ENCODE results near the gene PTPRA. TPM values are rescaled to one million over a fixed set of nuclear protein-coding genes. Genes with fewer than 3 reads are reported as not detected.

Gene PTPRA
- total and polyA plus RNA-seq, 9 of the 15 experiments (the other 6 are each of a cell fraction or from before 2014, with no cell fraction given) = 3.4 to 80.5 (median 28.0) TPM

GRCh38 chr20:2907519-2907918 is 34.2 kb downstream of the PTPRA start:
- POLR2A ChIA-PET = no interaction called here
- no peak for TF ChIP-seq NCOA2 (IDR thresholded peaks at IDR 0.05; ENCODE audit: partially characterized antibody in 2 of 2)
- no peak for TF ChIP-seq SMARCA5 (IDR thresholded peaks at IDR 0.05)
- TF ChIP-seq TOE1 (IDR thresholded peaks at IDR 0.05; ENCODE audit: borderline replicate concordance) = no peak
- no peak for TF ChIP-seq TOE1 (CRISPR knock-in tag; IDR thresholded peaks at IDR 0.05; ENCODE audit: borderline replicate concordance, low read depth)
- TF ChIP-seq PTBP1 (IDR thresholded peaks at IDR 0.05; ENCODE audit: low read depth, low read length) = no peak
- TF ChIP-seq XRCC4 (IDR thresholded peaks at IDR 0.05; ENCODE audit: extremely low read depth, insufficient read depth, insufficient read length) = no peak
- no peak for TF ChIP-seq MEF2D (tag; conservative IDR thresholded peaks at IDR 0.05; ENCODE audit: low read depth)
- TF ChIP-seq BCOR (IDR thresholded peaks at IDR 0.05) = no peak
- no peak for TF ChIP-seq ZC3H4 (CRISPR knock-in tag; IDR thresholded peaks at IDR 0.05; ENCODE audit: borderline replicate concordance)
- TF ChIP-seq NCOR1 (IDR thresholded peaks at IDR 0.05) = no peak
- TF ChIP-seq RREB1 (CRISPR knock-in tag; IDR thresholded peaks at IDR 0.05) = no peak
- no peak for TF ChIP-seq RCOR1 (IDR thresholded peaks at IDR 0.05; ENCODE audit: borderline replicate concordance in 1 of 2, low read depth in 2 of 2, low read length in 2 of 2)
- no peak for TF ChIP-seq CEBPZ (IDR thresholded peaks at IDR 0.05; ENCODE audit: borderline replicate concordance, low read depth, low read length)
- TF ChIP-seq CBX1 (IDR thresholded peaks at IDR 0.05; ENCODE audit: low read depth) = no peak
- TF ChIP-seq STAT5B (CRISPR knock-in tag; IDR thresholded peaks at IDR 0.05) = no peak
- TF ChIP-seq EWSR1 (IDR thresholded peaks at IDR 0.05; ENCODE audit: borderline replicate concordance, low read depth, partially characterized antibody) = no peak

More at GRCh38 chr20:2907519-2907918, 34.2 kb downstream of the PTPRA start:
- DNase-seq (ENCODE audit: extremely low read depth in 1 of 4, low spot score in 3 of 4) = no peak
- Histone ChIP-seq H3K36me3 (ENCODE audit: control insufficient read depth, insufficient read depth, low read length) (no peaks in the 10 kb centered on the region), H2AFZ (ENCODE audit: low read depth, low read length) (no peak overlapping the region), H3K79me2 (ENCODE audit: control insufficient read depth, insufficient read depth, low read length) (peaks cover 23% of the 10 kb centered on the region; the same call in 2 of the 3 replicates), H4K20me1 (replicated peaks; ENCODE audit: control insufficient read depth, insufficient read depth, low read length) (no peaks in the 10 kb centered on the region), H3K9me1 (ENCODE audit: control insufficient read depth, insufficient read depth, low read length) (no peaks in the 10 kb centered on the region), H3K9ac (ENCODE audit: insufficient read depth in 1 of 2, low read depth in 2 of 2, low read length in 2 of 2) (no peak overlapping the region), H3K9me3 (replicated peaks; ENCODE audit: control insufficient read depth, insufficient read depth, low read depth, low read length) (no peaks in the 10 kb centered on the region; the same call in 1 of the 2 replicates), H3K27me3 (ENCODE audit: control insufficient read depth in 2 of 2, insufficient read depth in 2 of 2, low read length in 2 of 2) (no peaks in the 10 kb centered on the region), H3K4me2 (ENCODE audit: insufficient read depth, low read length) (no peak overlapping the region), H3K4me1 (replicated peaks in 1 of 2; ENCODE audit: control insufficient read depth in 2 of 2, insufficient read depth in 2 of 2, low read length in 2 of 2) (no peaks in the 10 kb centered on the region), H3K4me3 (no peak overlapping the region), H3K27ac (ENCODE audit: extremely low read depth, low read depth, low read length) (no peak overlapping the region)
- FAIRE-seq = no peak
- intact Hi-C loops (cut with micrococcal nuclease) = no loop called here
- in situ Hi-C loops (cut with MboI) = no loop called here
- CTCF ChIA-PET (ENCODE audit: low intra/inter-chr PET ratio) = no interaction called here
- no peak for ATAC-seq
- WGBS (ENCODE audit: insufficient coverage, low coverage, missing lambda C conversion rate) = 80% methylated on average over 3 of the region's 3 CpGs
- no TSS peak for BruUV-seq (replicated peaks)

All from K562 (cell line).